ENCODE data around the gene HECW1. TPM values are rescaled to one million over a fixed set of nuclear protein-coding genes. Genes with fewer than 3 reads are reported as not detected.

The HECW1 gene
- total and polyA plus RNA-seq, 2 of the 13 experiments (the other 11 are each of a cell fraction or from before 2014, with no cell fraction given) = not detected

GRCh38 chr7:43588477-43589132 is 476.2 kb downstream of the HECW1 start:
- H3K4me2 ChIP-seq (ENCODE audit: low read depth, low read length) = no peak overlapping the region
- H3K4me1 ChIP-seq (ENCODE audit: insufficient read depth, low read length) = peaks cover 83% of the 10 kb centered on the region
- FAIRE-seq (no peak), DNase-seq (ENCODE audit: low spot score) (no peak), ATAC-seq (no peak)
- H3K9ac ChIP-seq (ENCODE audit: insufficient read depth, low read depth, low read length) = no peak overlapping the region
- intact Hi-C loops (cut with micrococcal nuclease; ENCODE audit: unreplicated experiment) (no loop called here), in situ Hi-C loops (cut with HindIII; ENCODE audit: extremely low pct_ligation_motif_present, low pct_unique_long_range_greater_than_20kb) (no loop called here)
- H3K27me3 ChIP-seq (ENCODE audit: control insufficient read depth in 1 of 2, insufficient read depth in 2 of 2, low read length in 2 of 2) = no peaks in the 10 kb centered on the region; a peak in 1 of 5 replicates
- H3K9me3 ChIP-seq (ENCODE audit: low read length) = no peaks in the 10 kb centered on the region
- CTCF ChIA-PET (ENCODE audit: low intra/inter-chr PET ratio, low total read pairs) = no interaction called here
- no peak for TF ChIP-seq SP140L (CRISPR knock-in tag; IDR thresholded peaks at IDR 0.05; ENCODE audit: borderline replicate concordance)
- TF ChIP-seq KMT2A (CRISPR knock-in tag; IDR thresholded peaks at IDR 0.05) = no peak
- TF ChIP-seq, protein P1, sequence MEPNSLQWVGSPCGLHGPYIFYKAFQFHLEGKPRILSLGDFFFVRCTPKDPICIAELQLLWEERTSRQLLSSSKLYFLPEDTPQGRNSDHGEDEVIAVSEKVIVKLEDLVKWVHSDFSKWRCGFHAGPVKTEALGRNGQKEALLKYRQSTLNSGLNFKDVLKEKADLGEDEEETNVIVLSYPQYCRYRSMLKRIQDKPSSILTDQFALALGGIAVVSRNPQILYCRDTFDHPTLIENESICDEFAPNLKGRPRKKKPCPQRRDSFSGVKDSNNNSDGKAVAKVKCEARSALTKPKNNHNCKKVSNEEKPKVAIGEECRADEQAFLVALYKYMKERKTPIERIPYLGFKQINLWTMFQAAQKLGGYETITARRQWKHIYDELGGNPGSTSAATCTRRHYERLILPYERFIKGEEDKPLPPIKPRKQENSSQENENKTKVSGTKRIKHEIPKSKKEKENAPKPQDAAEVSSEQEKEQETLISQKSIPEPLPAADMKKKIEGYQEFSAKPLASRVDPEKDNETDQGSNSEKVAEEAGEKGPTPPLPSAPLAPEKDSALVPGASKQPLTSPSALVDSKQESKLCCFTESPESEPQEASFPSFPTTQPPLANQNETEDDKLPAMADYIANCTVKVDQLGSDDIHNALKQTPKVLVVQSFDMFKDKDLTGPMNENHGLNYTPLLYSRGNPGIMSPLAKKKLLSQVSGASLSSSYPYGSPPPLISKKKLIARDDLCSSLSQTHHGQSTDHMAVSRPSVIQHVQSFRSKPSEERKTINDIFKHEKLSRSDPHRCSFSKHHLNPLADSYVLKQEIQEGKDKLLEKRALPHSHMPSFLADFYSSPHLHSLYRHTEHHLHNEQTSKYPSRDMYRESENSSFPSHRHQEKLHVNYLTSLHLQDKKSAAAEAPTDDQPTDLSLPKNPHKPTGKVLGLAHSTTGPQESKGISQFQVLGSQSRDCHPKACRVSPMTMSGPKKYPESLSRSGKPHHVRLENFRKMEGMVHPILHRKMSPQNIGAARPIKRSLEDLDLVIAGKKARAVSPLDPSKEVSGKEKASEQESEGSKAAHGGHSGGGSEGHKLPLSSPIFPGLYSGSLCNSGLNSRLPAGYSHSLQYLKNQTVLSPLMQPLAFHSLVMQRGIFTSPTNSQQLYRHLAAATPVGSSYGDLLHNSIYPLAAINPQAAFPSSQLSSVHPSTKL (CRISPR knock-in tag; IDR thresholded peaks at IDR 0.05) = no peak
- no peak for TF ChIP-seq SOX6 (IDR thresholded peaks at IDR 0.05)
- no peak for TF ChIP-seq SOX6 (CRISPR knock-in tag; IDR thresholded peaks at IDR 0.05)
- no peak for TF ChIP-seq ARHGAP35 (CRISPR knock-in tag; IDR thresholded peaks at IDR 0.05; ENCODE audit: borderline replicate concordance)
- TF ChIP-seq GZF1 (CRISPR knock-in tag; IDR thresholded peaks at IDR 0.05) = no peak
- no peak for TF ChIP-seq ZNF644 (CRISPR knock-in tag; IDR thresholded peaks at IDR 0.05; ENCODE audit: low read depth)
- TF ChIP-seq RORA (CRISPR knock-in tag; IDR thresholded peaks at IDR 0.05) = no peak
- no peak for TF ChIP-seq NR2F6 (IDR thresholded peaks at IDR 0.05)
- TF ChIP-seq NR2F6 (CRISPR knock-in tag; IDR thresholded peaks at IDR 0.05) = no peak
- no peak for TF ChIP-seq LRRFIP1 (CRISPR knock-in tag; conservative IDR thresholded peaks at IDR 0.05)
- no peak for TF ChIP-seq ZNF383 (CRISPR knock-in tag; IDR thresholded peaks at IDR 0.05; ENCODE audit: borderline replicate concordance)
- no peak for TF ChIP-seq PRMT3 (CRISPR knock-in tag; IDR thresholded peaks at IDR 0.05; ENCODE audit: borderline replicate concordance, low read depth)
- no peak for TF ChIP-seq MAZ (IDR thresholded peaks at IDR 0.05; ENCODE audit: borderline replicate concordance, low read depth, low read length)
- TF ChIP-seq MAZ (CRISPR knock-in tag; IDR thresholded peaks at IDR 0.05; ENCODE audit: low read depth) = no peak
- POLR2A ChIA-PET = no interaction called here
- H3K27ac ChIP-seq (ENCODE audit: extremely low read length, insufficient read depth, low read length) = no peak overlapping the region
- H2AFZ ChIP-seq (ENCODE audit: low read length) = no peak overlapping the region
- no peak overlapping the region for H3K4me3 ChIP-seq (replicated peaks in 1 of 3; ENCODE audit: insufficient read depth in 1 of 3, low read depth in 2 of 3, low read length in 3 of 3)
- peaks cover 56% of the 10 kb centered on the region for H4K20me1 ChIP-seq (ENCODE audit: insufficient read depth, low read length)
- BruUV-seq (replicated peaks) = no TSS peak
- 95% methylated on average over 5 of the region's 5 CpGs for WGBS (ENCODE audit: low lambda C conversion rate)
- peaks cover 99% of the 10 kb centered on the region for H3K79me2 ChIP-seq (ENCODE audit: insufficient read depth, low read length)
- no peaks in the 10 kb centered on the region for H3K36me3 ChIP-seq (replicated peaks in 1 of 2; ENCODE audit: control insufficient read depth in 1 of 2, insufficient read depth in 2 of 2, low read length in 2 of 2)

Measured in HepG2 (cell line).